GM19324 (cell line): ENCODE data around the gene STEAP1.
A peak's percentile ranks its signal among the peaks of the same experiment; 100 is the strongest.
"Not testable (repeated sequence)": the region's sequence is repeated elsewhere in the genome, so short reads cannot be mapped to it uniquely, and the experiment has no call there.

Experiments
- ATAC-seq: cut with Tn5 transposase; IDR thresholded peaks from one replicate; pipeline ENCODE4 v1.9.1; 2021; ENCODE audit warnings: mild to moderate bottlenecking, moderate library complexity; ENCODE audit not compliant: unreplicated experiment, low FRiP score

STEAP1 gene

DNA sequence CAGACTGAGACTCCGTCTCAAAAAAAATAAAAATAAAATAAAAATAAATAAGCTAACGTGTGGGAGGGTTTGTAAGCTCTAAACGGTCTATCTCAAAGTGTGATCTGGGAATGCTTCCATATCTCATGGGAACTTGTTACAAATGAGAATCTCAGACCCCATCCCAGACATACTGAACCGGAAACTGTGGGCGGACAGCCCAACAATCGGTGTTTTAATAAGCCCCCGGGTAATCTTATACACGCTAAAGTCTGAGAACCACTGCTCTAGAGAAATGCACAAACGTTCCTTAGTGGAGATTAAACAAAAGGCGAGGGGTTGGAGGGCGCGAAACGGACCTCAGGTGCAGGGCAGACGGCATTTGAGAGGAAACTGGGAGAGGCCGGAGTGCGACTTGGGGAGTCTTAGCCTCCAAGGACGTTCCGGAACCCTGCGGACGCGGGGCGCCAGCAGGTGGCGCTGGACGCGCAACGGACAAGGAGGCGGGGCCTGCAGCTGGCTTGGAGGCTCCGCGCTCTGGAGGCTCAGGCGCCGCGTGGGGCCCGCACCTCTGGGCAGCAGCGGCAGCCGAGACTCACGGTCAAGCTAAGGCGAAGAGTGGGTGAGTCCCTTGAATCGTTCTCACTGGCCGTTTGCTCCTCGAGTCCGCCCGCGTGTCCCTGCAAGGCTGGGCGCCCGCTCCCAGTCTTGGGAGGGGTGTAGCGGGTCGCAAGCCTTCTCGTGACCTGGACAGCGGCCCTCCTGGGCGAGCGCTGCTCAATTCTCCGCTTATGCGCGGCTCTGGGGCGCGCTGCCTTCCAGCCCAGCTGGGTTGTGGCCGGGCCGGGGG, at the start of gene STEAP1:
Gene STEAP1, plus strand, starts transcription at position 527 of the 829 bp plus-strand sequence. CDS start 5,320 bp downstream, outside the sequence.
- peak; percentile 95 for ATAC-seq

DNA sequence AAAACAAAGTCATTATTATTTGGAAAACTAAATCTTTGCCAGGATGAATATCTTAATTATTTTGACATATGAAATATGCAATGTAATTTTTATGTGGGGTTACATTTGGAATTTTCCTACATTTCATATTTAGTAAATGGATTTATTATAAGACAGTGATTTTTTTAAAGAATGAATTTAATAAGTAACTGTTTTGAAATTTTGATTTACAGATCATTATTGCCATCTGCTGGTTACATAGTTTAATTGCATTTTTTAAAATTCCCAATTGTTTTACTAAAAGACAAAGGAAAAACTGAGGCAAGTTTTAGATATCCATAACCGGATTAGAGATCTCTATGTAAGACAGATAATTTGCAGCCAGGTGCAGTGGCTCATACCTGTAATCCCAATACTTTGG, 39.3 kb upstream of the STEAP1 start:
- not testable (repeated sequence) for ATAC-seq

DNA sequence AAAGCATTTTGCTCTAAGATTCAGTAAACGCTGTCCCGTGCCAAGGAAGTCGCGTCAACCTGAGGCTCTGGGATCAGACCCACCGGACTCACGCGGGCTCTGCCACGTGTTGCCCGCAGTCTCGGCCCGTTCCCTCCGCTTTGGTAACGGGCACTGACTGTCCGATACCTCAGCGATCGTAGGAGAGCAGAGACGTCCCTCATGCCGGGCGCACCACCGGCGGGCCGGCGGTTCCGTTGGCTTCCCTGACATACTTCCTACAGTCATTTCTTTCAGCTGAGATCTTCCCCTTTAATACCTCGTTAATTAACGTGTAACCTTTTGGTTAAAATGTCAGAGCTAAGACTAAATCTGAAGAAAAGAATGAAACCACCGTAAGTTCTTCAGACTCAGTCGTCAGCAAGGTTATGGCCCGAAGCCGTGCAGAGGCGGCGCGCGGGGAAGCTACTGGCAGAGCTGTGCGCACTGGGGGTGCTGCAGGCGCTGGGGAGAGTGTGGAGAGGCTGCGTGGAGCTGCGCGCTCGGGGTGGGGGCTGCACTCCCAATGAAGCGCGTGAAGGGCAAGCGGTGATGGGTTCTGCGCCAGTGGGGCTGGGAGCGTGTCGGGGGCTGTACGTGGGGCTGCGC, 35.6 kb upstream of the STEAP1 start:
- not testable (repeated sequence) for ATAC-seq

DNA sequence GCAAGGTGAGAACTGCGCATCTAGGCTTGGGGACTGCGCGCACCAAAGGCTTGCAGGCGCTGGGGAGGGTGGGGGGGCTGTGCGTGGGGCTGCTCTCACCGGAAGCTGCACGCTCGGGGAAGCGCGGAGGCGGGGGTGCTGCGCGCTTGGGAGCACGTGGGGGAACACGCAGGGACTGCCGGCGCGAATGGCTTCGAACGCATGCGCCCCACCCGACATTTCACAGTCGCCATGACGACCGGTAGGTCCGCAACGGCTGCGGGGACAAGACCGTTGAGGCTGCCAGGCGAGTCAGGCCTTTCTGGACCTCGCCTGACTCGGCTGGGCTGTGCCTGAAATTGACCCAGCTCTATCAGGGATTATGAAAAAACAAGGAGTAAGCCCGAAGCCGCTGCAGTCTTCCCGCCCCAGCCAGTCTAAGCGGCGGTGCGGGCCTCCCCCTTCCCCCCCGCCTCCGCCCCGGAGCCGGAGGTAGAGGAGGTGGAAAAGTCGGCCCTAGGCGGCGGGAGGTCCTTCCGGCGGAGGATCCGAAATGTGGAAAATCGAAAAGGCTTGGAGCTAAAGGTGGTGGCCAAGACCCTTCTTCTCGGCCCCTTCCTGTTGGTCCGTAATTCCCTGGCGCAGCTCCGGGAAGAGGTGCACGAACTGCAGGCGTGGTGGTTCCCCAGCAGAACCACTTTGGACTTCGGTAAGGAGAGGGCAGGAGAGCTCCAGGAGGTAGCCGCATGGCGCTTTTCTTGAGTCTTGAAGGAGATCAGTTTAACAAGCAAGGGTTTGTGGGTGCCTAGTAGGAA, 34.9 kb upstream of the STEAP1 start:
- no peak for ATAC-seq

DNA sequence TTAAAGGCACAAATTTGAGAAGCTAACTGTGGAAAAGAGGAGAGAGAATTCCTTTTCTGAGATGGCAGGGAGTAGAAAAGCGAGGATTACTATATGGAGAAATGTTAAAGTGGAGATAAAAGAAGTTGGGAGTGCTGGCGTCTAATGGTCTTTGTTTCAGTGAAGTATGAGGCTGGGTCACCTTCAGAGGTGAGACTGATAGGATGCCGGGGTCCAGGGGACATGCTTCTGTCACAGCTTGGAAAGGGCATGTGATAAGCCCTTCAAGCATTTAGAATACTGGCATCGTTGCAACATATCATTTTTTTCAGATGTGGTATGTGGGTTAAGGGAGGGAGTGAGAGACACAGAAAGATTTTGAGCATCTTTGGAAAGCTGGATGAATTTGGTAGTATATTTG, 34.1 kb upstream of the STEAP1 start:
- ATAC-seq: not testable (repeated sequence)

DNA sequence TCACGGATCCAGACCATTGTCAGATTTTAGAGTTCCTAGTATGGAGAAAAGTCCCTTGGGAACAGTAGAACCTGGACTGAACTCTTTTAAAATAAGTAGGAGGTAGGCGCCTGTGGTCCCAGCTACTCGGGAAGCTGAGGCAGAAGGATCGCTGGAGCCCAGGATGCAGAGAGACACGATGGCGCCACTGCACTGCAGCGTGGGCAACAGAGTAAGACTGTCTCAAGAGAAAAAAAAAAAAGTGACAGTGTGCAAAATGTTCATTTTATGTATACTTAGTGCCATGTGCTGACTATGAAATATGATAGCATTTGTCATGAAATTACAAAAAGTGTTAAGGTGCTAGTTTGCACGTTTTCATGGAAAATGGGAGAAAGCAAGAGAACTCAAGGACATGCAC, 22.5 kb upstream of the STEAP1 start:
- not testable (repeated sequence) for ATAC-seq

DNA sequence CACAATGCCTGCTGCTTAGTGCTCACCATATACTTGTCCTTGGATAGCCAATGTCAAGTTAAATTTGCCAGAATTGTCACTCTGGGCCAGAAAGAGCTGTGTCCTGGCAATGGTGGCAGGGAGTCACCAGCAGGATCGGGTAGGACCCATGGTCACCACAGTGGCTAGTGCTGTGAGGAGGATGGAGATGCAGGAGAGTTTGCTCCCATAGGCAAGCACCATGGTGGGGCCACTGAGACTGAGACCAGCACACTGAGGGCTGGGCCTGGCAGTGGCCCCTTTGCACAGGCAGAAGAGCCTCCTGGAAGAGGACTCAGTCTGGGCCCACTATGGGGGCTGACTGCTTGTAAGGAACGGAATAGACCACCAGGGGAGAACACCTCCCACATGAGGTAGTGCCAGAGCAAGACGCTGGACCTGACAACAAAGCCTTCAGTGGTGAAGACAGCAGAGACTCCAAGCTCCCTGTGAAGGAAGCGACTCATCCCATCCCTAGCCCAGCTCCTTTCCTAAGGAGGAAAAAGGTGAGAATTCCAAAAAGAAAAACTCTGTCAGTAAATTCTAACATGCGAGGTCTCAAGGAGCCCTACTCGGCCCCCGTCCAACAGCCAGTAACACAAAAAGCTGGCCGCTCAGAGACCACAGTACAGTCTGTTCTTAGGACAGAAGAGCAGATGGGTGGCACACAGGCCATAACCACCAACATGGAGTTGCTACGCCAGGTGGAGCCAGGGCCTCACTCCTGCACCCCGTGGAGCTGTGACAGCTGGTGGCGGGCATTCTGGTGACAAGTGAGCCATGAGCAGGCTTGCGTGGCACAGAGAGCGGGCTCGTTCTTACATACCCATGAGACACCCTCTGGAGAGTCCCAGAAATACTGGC, 6.9 kb upstream of the STEAP1 start:
- not testable (repeated sequence) for ATAC-seq

DNA sequence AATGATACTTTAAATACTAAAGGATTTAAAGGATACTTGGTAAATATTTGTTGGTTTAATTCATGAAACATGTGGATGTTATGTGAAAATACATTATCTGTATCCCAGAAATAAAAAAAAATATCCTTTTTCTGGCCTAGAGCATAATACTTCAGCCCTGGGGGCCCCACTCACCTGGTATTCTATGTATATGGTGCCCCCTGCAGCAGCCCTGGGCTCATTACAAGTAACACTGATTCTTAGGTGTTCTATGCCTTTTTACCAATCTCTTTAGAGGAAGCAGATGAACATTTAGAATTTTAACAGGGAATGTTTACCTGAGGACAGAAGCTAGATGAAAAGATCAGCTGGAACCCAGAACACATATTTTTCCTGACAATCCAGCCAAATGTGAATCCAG, 4.8 kb upstream of the STEAP1 start:
- not testable (repeated sequence) for ATAC-seq

DNA sequence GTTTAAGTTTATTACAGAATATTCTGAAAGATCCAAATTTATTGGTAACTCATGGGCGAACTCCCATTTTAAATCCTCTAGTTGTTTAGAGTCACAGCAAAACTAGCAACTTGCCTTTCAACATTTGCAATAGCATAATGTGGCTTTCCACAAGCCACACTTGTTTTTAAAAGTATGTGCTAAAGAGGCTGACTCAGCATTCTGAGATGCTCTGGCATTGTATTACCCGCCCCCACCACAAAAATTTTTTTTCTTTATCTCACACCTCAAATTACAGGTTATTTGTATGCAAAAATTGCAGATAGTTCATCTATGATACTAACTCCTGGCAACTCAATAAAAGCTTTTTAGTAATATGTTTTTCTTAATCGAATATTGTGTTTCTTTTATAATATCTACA, 2.4 kb upstream of the STEAP1 start:
- not testable (repeated sequence) for ATAC-seq

DNA sequence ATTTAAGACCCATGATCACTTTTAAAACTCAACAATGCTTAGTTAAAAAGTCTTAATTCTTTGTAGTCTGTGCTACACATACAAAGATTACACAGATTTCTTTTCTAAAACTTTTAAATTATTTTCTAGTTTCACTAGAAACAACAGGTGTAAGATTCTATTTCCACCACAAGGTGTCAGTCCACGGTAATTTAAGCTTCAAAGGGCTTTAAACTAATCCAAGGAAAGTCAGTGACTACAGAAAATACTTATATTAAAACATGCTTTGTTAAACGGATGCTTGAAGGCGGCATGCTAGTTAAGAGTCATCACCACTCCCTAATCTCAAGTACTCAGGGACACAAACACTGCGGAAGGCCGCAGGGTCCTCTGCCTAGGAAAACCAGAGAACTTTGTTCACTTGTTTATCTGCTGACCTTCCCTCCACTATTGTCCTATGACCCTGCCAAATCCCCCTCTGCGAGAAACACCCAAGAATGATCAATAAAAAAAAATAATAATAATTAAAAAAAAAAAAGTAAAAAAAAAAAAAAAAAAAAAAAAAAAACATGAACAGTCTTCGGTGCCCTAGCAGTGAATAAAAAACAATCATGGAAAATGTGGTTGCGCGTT, 1.5 kb upstream of the STEAP1 start:
- not testable (repeated sequence) for ATAC-seq

DNA sequence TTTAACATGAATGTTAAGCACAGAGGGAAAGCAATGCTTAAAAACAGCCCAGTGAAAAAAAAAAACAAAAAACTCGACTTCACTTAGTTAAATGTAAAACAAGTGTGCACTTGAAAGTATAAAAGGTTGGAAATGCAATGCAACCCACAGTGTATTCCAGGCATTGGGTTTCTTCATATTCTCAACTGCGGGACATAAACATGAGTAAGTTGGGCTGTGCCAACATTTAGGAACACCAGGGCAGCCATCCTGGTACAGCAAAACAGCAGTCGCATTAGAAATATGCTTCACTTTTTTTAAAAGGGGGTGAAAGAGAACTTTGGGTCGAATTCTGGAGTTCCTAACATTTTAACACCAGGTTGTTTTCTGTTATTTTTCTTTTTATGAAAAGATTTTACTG, 937 bp downstream of the STEAP1 start:
- ATAC-seq: no peak

DNA sequence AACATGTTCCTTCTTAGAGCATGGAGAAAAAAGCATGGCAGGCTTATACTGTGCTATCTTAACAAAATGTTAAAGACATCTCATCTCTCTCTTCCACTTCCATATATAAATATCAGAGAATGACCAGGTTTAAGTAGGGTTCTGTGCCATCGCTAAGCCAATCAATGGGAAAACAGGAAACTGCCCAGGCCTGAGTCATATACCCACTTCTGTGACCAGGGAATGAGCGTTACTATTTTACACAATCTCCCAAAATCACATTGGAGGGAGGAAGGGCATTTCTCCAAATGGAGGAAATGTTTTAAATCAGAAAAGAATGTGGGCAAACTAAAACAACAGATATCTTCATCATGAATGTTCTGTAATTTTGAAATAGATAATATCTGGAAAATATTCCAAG, 3.1 kb downstream of the STEAP1 start:
- not testable (repeated sequence) for ATAC-seq

DNA sequence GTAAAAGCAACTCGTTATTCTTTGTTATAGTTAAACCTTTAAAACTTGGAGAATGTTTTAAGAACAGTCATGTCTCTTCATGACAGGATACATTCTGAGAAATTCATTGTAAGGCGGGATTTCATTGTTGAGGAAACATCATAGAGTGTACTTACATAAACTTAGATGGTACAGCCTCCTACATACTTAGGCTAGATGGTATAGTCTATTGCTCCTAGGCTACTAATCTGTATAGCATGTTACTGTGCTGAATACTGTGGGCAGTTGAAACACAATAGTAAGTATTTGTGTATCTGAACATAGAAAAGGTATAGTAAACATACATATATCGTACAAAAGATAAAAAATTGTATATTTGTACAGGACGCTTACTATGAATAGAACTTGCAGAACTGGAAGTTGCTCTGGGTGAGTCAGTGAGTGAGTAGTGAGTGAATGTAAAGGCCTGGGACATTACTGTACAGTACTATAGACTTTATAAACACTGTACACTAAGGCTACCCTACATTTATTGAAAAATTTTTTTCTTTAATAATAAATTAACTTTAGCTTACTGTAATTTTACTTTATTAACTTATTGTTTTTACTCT, 3.6 kb downstream of the STEAP1 start:
- not testable (repeated sequence) for ATAC-seq

DNA sequence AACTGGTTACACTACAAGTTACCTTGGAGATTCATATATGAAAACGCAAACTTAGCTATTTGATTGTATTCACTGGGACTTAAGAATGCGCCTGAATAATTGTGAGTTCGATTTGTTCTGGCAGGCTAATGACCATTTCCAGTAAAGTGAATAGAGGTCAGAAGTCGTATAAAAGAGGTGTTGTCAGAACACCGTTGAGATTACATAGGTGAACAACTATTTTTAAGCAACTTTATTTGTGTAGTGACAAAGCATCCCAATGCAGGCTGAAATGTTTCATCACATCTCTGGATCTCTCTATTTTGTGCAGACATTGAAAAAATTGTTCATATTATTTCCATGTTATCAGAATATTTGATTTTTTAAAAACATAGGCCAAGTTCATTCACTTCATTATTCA, 9.3 kb downstream of the STEAP1 start:
- no peak for ATAC-seq

DNA sequence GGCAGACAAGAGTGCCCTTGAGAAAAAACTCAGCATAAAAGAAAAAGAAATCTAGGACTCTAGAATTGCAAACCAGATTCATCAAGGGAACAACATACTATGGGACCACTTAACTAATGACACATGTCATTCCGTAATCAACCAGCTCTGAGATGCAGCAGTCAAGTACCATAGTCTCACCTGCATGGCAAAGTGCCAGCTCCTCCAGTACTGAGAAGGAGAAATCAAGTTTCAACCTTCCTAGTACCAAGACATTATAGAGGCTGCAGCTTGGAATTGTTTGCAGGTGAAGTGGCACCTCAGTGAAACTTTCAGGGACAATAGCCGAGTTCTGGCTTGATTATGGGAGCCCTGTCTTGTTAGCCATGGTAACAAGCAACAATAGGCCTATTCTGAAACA, 11.5 kb downstream of the STEAP1 start:
- ATAC-seq: no peak

DNA sequence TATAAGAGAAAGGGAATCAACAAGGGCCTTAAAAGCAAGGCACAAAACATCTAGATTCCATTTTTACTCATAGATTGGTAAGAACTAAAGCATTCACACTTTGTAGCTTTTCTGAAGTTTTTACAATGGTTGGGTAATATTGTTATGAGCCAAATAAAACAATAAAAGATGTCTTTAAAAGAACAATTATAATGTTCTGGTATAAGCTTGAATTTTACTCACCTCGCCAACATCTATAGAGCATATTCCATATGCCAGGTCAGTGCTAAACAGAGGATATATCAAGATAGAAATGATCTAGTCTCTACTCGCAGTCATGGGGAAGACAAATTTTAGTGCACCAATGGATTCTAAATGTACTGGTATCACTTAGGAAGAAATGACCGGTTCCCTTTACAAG, 11.9 kb downstream of the STEAP1 start:
- ATAC-seq: no peak

DNA sequence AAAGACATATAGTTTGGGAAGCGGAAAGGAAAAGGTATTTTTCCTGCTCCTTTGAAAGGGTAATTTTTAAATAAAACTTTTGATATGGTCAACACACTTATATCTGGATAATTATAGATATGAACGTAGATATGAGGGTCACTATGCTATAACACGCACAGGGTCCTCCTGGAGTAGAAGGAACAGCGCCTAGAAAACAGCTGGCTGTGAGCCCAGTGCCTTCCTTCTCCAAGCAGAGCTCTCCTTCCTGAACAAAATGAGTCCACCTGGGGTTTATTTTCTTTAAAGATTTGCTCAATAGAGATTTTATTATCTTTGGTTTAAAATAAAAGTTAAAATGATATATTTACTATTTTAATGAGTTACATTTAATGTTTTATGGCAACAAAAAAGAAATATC, 13.1 kb downstream of the STEAP1 start:
- ATAC-seq: no peak

DNA sequence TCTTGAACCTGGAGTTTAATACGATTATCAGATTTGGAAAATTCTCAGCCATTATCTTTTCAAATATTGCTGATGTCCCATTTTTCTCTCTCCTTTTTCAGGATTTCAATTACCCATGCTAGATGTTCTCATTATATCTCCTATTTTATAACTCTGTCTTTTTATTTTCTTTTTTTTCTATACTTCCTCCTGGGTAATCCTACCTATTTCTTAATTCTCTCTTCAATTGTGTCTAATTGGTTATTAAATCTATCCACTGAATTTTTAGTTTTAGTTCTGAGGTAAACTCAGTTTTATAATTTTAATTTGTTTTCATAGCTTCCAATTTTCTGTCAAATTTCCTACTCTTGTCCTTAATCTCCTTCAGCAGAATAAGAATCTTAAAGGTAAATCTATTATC, 15.6 kb downstream of the STEAP1 start:
- ATAC-seq: no peak

DNA sequence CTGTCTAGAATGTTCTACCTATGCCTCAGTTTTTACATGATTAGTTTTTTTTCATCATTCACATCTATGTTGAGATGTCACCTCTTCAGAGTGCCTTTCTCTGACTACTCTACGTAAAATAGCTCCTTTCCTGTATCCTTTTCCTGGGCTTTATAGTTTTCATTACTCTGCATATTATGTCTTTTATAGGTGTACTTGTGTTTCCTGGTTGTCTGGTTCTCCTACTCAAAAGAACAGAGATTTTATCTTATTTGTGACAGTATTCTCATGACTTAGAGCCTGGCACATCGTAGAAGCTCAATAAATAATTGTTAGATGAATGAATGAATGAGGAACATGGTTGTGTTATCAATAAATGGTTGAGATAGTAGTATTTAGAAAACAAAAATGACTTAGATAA, 17.9 kb downstream of the STEAP1 start:
- ATAC-seq: no peak
